Stomach (tissue), 4 donors: ENCODE results near the gene EPHX1.

Experiments used
- CTCF ChIP-seq, 7 experiments: fragments of 450-650 bp in 4 of 7; fragments of 200-600 bp in 3 of 7; sonication (generic) in 3 of 7; IDR thresholded peaks; one replicate each; pipeline ENCODE4 v1.5.1; 2016 to 2019; ENCODE audit warnings: antibody characterized with exemption in 7 of 7, control low read depth in 2 of 7, mild to moderate bottlenecking in 1 of 7
- EP300 ChIP-seq: sonication (generic); formaldehyde crosslinking; IDR thresholded peaks from one replicate; pipeline ENCODE4 v1.6.1; 2017; ENCODE audit warnings: antibody characterized with exemption
- POLR2A ChIP-seq, 4 donors: fragments of 450-650 bp; IDR thresholded peaks; one replicate each; pipeline ENCODE4 v1.6.1; 2016; ENCODE audit warnings: antibody characterized with exemption in 4 of 4, control low read depth in 2 of 4, mild to moderate bottlenecking in 1 of 4, moderate library complexity in 1 of 4
- POLR2AphosphoS5 ChIP-seq, 3 donors: sonication (generic); formaldehyde crosslinking; IDR thresholded peaks; one replicate each; pipeline ENCODE4 v1.6.1; 2016; ENCODE audit warnings: antibody characterized with exemption in 3 of 3

- TF ChIP-seq EP300 = no peak
- no peak for TF ChIP-seq CTCF (IDR thresholded peaks at IDR 0.05)
- no peak for TF ChIP-seq POLR2AphosphoS5 (IDR thresholded peaks at IDR 0.05)
- no peak for TF ChIP-seq POLR2A (IDR thresholded peaks at IDR 0.05)
Observed at GRCh38 chr1:225853441-225853840, 43.5 kb downstream of the EPHX1 start.
